Neural cell (in vitro differentiated cells): Measurements from ENCODE around the gene ADSS2. TPM values are rescaled to one million over a fixed set of nuclear protein-coding genes. Genes with fewer than 3 reads are reported as not detected.
"Not testable (repeated sequence)": the region's sequence is repeated elsewhere in the genome, so short reads cannot be mapped to it uniquely, and the experiment has no call there.

Experiments
- H2AFZ ChIP-seq: fragments of 200-600, 300-800 bp; sonication (generic), shearing (Covaris generic); 2 replicates; pipeline ENCODE4 v1.6.0; 2014; ENCODE audit warnings: low read depth, mild to moderate bottlenecking, antibody characterized with exemption, low read length, moderate library complexity
- H3F3A ChIP-seq: fragments of 200-600 bp; shearing (Covaris generic); 2 replicates; pipeline ENCODE4 v1.6.1; 2016; ENCODE audit warnings: mild to moderate bottlenecking, moderate library complexity, mixed read lengths, antibody characterized with exemption, low read length; ENCODE audit not compliant: insufficient read depth, poor library complexity, severe bottlenecking
- H3K27ac ChIP-seq: fragments of 200-600, 300-800 bp; sonication (generic), shearing (Covaris generic); 2 replicates; pipeline ENCODE4 v1.5.1; 2014; ENCODE audit warnings: mild to moderate bottlenecking, low read length, moderate library complexity
- H3K27me3 ChIP-seq: fragments of 300-800, 200-600 bp; sonication (generic), shearing (Covaris generic); 2 replicates; pipeline ENCODE4 v1.6.0; 2014; ENCODE audit warnings: mild to moderate bottlenecking, low read depth, low read length, moderate library complexity; ENCODE audit not compliant: insufficient read depth
- H3K36me3 ChIP-seq: fragments of 300-800, 200-600 bp; sonication (generic), shearing (Covaris generic); 2 replicates; pipeline ENCODE4 v1.5.1; 2014; ENCODE audit warnings: mild to moderate bottlenecking, antibody characterized with exemption, low read length, moderate library complexity; ENCODE audit not compliant: insufficient read depth
- H3K4me2 ChIP-seq: fragments of 300-800, 200-600 bp; sonication (generic), shearing (Covaris generic); 2 replicates; pipeline ENCODE4 v1.6.0; 2014; ENCODE audit warnings: mild to moderate bottlenecking, low read length
- H3K4me3 ChIP-seq: fragments of 300-800, 200-600 bp; sonication (generic), shearing (Covaris generic); 2 replicates; pipeline ENCODE4 v1.5.1; 2014; ENCODE audit warnings: mild to moderate bottlenecking, low read length, moderate library complexity
- H3K79me2 ChIP-seq: fragments of 200-600 bp; shearing (Covaris generic); replicated peaks from 2 replicates; pipeline ENCODE4 v1.6.0; 2014; ENCODE audit warnings: mild to moderate bottlenecking, low read length, moderate library complexity; ENCODE audit not compliant: insufficient read depth
- H3K9ac ChIP-seq: fragments of 300-800, 200-600 bp; sonication (generic), shearing (Covaris generic); 2 replicates; pipeline ENCODE4 v1.6.1; 2016; ENCODE audit warnings: mild to moderate bottlenecking, low read length, mixed read lengths
- H3K9me2 ChIP-seq: fragments of 200-600 bp; shearing (Covaris generic); 2 replicates; pipeline ENCODE4 v1.6.1; 2016; ENCODE audit warnings: mild to moderate bottlenecking, low read length, mixed read lengths; ENCODE audit not compliant: insufficient read depth
- H3K9me3 ChIP-seq: fragments of 200-600, 300-800 bp; sonication (generic), shearing (Covaris generic); 2 replicates; pipeline ENCODE4 v1.6.1; 2016; ENCODE audit warnings: mild to moderate bottlenecking, mixed run types, low read length, moderate library complexity, mixed read lengths
- H4K20me1 ChIP-seq: fragments of 200-600 bp; shearing (Covaris generic); 2 replicates; pipeline ENCODE4 v1.6.1; 2016; ENCODE audit warnings: mild to moderate bottlenecking, mixed run types; ENCODE audit not compliant: insufficient read depth
- CTCF ChIP-seq: fragments of 450-650 bp; IDR thresholded peaks from 2 replicates; pipeline ENCODE4 v1.5.1; 2014; ENCODE audit warnings: antibody characterized with exemption, mild to moderate bottlenecking, moderate library complexity; ENCODE audit not compliant: poor library complexity, severe bottlenecking
- MXI1 ChIP-seq: fragments of 450-650 bp; conservative IDR thresholded peaks from 2 replicates; pipeline ENCODE4 v1.6.1; 2014; ENCODE audit warnings: antibody characterized with exemption, mild to moderate bottlenecking; ENCODE audit not compliant: poor library complexity, severe bottlenecking
- REST ChIP-seq: IDR thresholded peaks from 2 replicates; pipeline ENCODE4 v1.6.1; 2012; ENCODE audit warnings: borderline replicate concordance
- SMC3 ChIP-seq: fragments of 450-650 bp; conservative IDR thresholded peaks from 2 replicates; pipeline ENCODE4 v1.6.1; 2014; ENCODE audit warnings: antibody characterized with exemption, mild to moderate bottlenecking, moderate library complexity; ENCODE audit not compliant: poor library complexity
- polyA minus RNA-seq: library from RNA; depleted of rRNA, polyadenylated mRNA; stranded (reverse); fragments of >200 nt; gene quantifications from 2 replicates; pipeline ENCODE4 v1.2.3, GENCODE V29; 2014
- polyA plus RNA-seq: library from polyadenylated mRNA; depleted of rRNA; stranded (reverse); fragments of >200 nt; gene quantifications from 2 replicates; pipeline ENCODE4 v1.2.3, GENCODE V29; 2014

ADSS2 gene
- polyA plus RNA-seq (78.0 and 86.1 TPM in 2 replicates), polyA minus RNA-seq (88.9 and 92.1 TPM in 2 replicates)

GRCh38 chr1:244451539-244451950 lies at the start of gene ADSS2:
TSS of gene ADSS2 (minus strand) at chr1:244451909. CDS start at chr1:244451817, 92 bp downstream.
- Histone ChIP-seq H3K79me2 (peaks cover 39% of the 10 kb centered on the region), H3F3A (no peaks in the 10 kb centered on the region), H3K9ac (peak within 1 kb of the TSS; percentile 91), H2AFZ (peak within 1 kb of the TSS; percentile 51), H3K9me2 (no peaks in the 10 kb centered on the region), H3K27ac (peak within 1 kb of the TSS; percentile 85), H3K4me3 (peak within 1 kb of the TSS; percentile 88), H4K20me1 (no peaks in the 10 kb centered on the region), H3K4me2 (peak within 1 kb of the TSS; percentile 86), H3K9me3 (no peaks in the 10 kb centered on the region), H3K27me3 (no peaks in the 10 kb centered on the region), H3K36me3 (no peaks in the 10 kb centered on the region)
- TF ChIP-seq SMC3 = no peak
- peak; percentile 53 for TF ChIP-seq REST
- peak; percentile 75 for TF ChIP-seq MXI1

- not testable (repeated sequence) for H3K9ac ChIP-seq, H3K4me3 ChIP-seq, H3K9me2 ChIP-seq, H3K27ac ChIP-seq, H3F3A ChIP-seq, H3K79me2 ChIP-seq, H3K4me2 ChIP-seq, H3K9me3 ChIP-seq, H4K20me1 ChIP-seq, H2AFZ ChIP-seq, H3K36me3 ChIP-seq, H3K27me3 ChIP-seq
Measured at GRCh38 chr1:244500515-244500914, 48.8 kb upstream of the ADSS2 start.

GRCh38 chr1:244499484-244499883 lies 47.8 kb upstream of the ADSS2 start:
- H3K9ac ChIP-seq, H4K20me1 ChIP-seq, H3K9me3 ChIP-seq, H3F3A ChIP-seq, H3K36me3 ChIP-seq, H3K4me3 ChIP-seq, H3K27ac ChIP-seq, H3K4me2 ChIP-seq, H3K79me2 ChIP-seq, H3K9me2 ChIP-seq, H3K27me3 ChIP-seq, H2AFZ ChIP-seq: not testable (repeated sequence)

GRCh38 chr1:244497805-244498204 lies 46.1 kb upstream of the ADSS2 start:
- Histone ChIP-seq H2AFZ (no peak overlapping the region), H3K36me3 (no peaks in the 10 kb centered on the region)
- TF ChIP-seq CTCF = no peak

More at GRCh38 chr1:244497805-244498204, 46.1 kb upstream of the ADSS2 start:
- Histone ChIP-seq H3K9ac (no peak overlapping the region), H3F3A (no peaks in the 10 kb centered on the region), H3K9me3 (no peaks in the 10 kb centered on the region), H3K4me2 (no peak overlapping the region), H3K27ac (no peak overlapping the region), H3K27me3 (no peaks in the 10 kb centered on the region), H3K9me2 (no peaks in the 10 kb centered on the region), H4K20me1 (no peaks in the 10 kb centered on the region), H3K79me2 (no peaks in the 10 kb centered on the region), H3K4me3 (no peak overlapping the region)
